ENCODE data around the gene PRKAG1. TPM values are rescaled to one million over a fixed set of nuclear protein-coding genes. Genes with fewer than 3 reads are reported as not detected.

Gene PRKAG1
- total RNA-seq, 1 experiment from 2014 or later, result 41.6 TPM

Other genes with a start within 250 kb of the PRKAG1 start
- 11.9 to 12.8 TPM (median 12.2 TPM) in 3 replicates for gene ADCY6, start 229.7 kb downstream of the PRKAG1 start, total RNA-seq (2021)
- gene CACNB3, start 200.3 kb downstream of the PRKAG1 start, total RNA-seq (2021), result 15.0 to 17.3 TPM (median 17.0 TPM) in 3 replicates
- gene DDX23, start 166.6 kb downstream of the PRKAG1 start, total RNA-seq (2021), result 91.1 to 107 TPM (median 93.4 TPM) in 3 replicates
- 7.6 to 9.1 TPM (median 8.5 TPM) in 3 replicates for gene RND1, start 152.9 kb downstream of the PRKAG1 start, total RNA-seq (2021)
- gene FKBP11, start 93.3 kb downstream of the PRKAG1 start, total RNA-seq (2021), result 54.7 to 64.5 TPM (median 62.9 TPM) in 3 replicates
- gene ARF3, start 61.3 kb downstream of the PRKAG1 start, total RNA-seq (2021), result 238 to 256 TPM (median 248 TPM) in 3 replicates
- 0.50 to 0.55 TPM (median 0.55 TPM) in 3 replicates for gene WNT10B, start 47.0 kb downstream of the PRKAG1 start, total RNA-seq (2021)
- gene WNT1, start 40.5 kb downstream of the PRKAG1 start, total RNA-seq (2021), result not detected in 3 replicates
- 0.33 to 0.55 TPM (median 0.50 TPM) in 3 replicates for gene DDN, start 19.4 kb downstream of the PRKAG1 start, total RNA-seq (2021)
- 100 to 104 TPM (median 101 TPM) in 3 replicates for gene KMT2D, start 42.0 kb upstream of the PRKAG1 start, total RNA-seq (2021)
- 6.4 to 9.0 TPM (median 6.9 TPM) in 3 replicates for gene RHEBL1, start 51.2 kb upstream of the PRKAG1 start, total RNA-seq (2021)
- gene DHH, start 76.0 kb upstream of the PRKAG1 start, total RNA-seq (2021), result 0.15 TPM in 1 of 3 replicates, not detected in the others
- gene LMBR1L, start 92.1 kb upstream of the PRKAG1 start, total RNA-seq (2021), result 52.8 to 78.2 TPM (median 53.1 TPM) in 3 replicates
- 1,806 to 1,997 TPM (median 1,954 TPM) in 3 replicates for gene TUBA1B, start 112.6 kb upstream of the PRKAG1 start, total RNA-seq (2021)
- gene TUBA1A, start 170.3 kb upstream of the PRKAG1 start, total RNA-seq (2021), result 195 to 226 TPM (median 203 TPM) in 3 replicates
- gene TUBA1C, start 246.3 kb upstream of the PRKAG1 start, total RNA-seq (2021), result 458 to 540 TPM (median 478 TPM) in 3 replicates